Measurements from ENCODE around the gene AFDN.
"Not testable (repeated sequence)": the region's sequence is repeated elsewhere in the genome, so short reads cannot be mapped to it uniquely, and the experiment has no call there.

Gene AFDN

DNA sequence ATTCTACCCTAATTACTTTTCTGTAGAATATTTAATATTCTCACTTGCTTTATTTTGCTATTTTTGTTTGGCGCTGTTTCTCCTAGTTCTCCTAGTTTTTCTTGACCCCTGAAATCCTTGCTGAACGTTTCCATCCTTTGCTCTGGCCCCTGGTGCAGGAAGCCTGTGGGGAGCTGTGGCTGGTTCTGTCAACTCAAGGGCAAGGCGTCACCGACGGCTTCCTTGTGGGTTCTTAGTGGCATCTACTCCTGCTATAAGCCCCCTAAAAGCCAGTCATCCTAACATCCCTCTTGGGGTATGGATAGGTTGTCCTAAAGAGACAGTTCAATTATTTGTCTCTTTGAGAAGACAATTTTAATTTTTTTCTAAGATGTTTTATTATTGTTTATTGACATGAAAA lies 133.9 kb downstream of the AFDN start:
- DNase-seq, result no peak

GRCh38 chr6:167962711-167963110 lies 136.0 kb downstream of the AFDN start:
- no peak for DNase-seq

GRCh38 chr6:167963589-167964057 lies 136.9 kb downstream of the AFDN start:
- no peak for DNase-seq

DNA sequence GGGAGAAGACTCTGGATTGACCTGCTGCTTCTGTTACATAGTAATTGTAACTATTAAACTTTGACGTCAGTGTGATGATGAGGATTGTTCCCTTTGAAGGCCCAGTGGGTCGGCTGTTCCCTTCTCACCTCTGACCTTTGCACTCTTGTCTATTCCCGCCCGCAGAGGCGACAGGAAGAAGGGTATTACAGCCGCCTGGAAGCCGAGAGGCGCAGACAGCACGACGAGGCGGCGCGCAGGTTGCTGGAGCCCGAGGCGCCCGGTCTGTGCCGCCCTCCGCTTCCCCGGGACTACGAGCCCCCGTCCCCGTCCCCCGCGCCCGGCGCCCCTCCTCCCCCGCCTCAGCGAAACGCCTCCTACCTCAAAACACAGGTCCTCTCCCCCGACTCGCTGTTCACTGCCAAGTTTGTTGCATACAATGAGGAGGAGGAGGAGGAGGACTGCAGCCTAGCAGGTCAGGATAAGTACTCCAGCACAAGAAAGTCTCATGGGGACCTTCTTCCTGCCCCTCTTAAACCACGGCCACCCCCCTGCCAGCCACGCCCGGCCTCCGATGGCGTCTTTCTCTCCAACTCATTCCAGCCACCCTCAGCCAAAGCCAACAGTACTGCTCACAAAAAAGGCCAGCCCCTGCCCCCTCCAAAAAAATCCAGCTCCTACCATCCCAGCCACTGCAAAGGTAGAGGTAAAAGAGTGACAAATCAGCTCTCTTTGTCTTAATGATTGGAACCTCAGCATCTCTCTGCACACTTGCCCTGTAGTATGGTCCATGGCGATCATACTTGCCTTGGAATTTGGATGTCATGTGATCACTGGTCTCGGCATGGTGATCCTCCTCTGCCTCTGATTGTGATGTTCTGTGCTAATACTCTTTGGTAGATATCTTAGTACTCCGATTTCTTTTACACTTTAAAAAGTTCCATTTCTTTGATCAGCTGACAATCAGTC lies 139.2 kb downstream of the AFDN start:
- no peak for DNase-seq

DNA sequence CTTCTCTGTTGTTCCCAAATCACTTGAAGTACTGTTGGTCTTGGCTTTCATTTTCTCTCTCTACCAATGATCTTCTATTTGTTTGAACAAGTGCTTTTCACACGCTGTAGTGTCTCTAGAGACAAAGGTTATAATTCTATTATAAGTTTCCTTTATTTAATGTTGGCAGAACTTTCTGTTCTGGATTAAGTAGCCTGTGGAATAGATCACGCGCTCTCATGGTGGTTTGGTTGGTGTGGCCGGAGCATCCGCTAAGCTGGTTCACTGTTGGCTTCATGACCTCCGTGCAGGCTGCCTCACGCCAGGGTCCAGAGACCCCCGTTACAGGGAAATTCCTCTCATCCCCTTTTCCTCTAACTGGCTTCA lies 139.8 kb downstream of the AFDN start:
- DNase-seq, result no peak

DNA sequence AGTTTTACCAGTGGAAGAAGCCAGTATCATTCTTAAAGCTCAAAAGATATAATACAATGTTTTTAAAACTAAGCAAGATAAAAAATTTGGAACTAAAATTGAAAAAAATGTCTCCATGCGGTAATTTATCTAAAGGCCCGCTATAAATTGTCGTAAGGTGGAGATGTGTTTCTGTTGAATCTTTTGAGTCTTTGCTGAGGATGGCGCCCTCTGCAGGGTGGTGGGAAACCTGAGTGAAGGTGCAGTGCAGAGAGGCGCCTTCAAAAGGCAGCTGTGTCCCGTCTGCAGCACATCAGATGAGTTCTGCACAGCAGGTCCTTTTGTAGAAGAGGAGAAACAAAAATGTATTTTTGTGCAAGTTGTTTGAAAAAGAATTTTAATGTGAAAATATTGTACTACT lies 141.4 kb downstream of the AFDN start:
- no peak for DNase-seq

- no peak for DNase-seq
Observed at GRCh38 chr6:167970230-167970629, 143.5 kb downstream of the AFDN start.

- no peak for DNase-seq
Observed at GRCh38 chr6:167972193-167972592, 145.5 kb downstream of the AFDN start.

- no peak for DNase-seq
Observed at GRCh38 chr6:167973148-167973885, 146.6 kb downstream of the AFDN start.

DNA sequence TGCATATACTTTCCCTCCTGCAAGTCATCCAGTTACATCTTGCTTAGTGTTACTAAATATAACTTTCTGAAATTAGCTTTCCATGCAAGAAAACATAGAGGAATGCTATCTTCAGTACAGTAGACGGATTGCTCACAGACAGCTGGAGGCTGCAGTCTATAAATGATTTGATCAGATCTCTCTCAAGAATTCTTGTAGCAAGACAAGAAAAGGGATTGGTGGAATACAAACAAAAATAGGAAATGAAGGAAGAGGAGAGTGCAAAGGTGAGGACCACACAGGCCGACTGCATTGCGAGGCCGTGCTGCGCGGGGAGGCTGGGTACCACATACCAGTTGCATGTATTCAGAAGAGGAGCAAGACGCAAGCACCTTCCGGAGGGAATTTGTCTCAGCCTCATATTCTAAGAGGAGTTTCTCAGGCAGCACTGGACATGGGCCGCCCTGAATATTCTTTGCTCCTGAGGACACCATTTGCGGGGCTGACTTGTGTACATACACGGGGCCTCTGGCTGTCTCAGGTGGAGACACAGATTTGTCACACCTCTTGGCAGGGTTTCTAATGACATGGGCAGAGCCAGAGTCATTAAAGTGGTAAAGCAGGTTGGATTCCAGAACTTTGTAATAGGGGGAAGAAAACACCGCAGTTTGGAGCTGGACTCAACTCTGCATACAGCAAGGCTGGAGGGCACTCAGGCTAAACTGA lies 148.1 kb downstream of the AFDN start:
- no peak for DNase-seq

DNA sequence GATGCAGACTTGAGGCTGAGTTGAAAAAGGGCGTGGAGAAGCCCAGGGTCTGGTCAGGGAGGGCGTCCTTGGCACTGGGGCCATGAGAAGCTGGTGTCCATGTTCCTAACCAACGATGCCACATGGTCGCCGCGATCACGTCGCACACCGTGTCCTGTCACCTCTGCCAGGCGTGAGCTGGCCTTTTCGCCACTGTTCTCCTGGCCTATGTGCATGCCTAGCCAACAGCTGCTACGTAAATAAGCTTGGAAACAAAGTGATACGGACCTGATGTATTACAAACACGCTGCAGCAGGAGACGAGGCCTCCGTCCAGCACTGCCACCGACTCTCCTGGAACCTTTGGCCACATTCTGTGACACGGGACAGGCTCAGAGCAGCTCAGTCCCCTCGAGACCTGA lies 148.7 kb downstream of the AFDN start:
- DNase-seq, result no peak

DNA sequence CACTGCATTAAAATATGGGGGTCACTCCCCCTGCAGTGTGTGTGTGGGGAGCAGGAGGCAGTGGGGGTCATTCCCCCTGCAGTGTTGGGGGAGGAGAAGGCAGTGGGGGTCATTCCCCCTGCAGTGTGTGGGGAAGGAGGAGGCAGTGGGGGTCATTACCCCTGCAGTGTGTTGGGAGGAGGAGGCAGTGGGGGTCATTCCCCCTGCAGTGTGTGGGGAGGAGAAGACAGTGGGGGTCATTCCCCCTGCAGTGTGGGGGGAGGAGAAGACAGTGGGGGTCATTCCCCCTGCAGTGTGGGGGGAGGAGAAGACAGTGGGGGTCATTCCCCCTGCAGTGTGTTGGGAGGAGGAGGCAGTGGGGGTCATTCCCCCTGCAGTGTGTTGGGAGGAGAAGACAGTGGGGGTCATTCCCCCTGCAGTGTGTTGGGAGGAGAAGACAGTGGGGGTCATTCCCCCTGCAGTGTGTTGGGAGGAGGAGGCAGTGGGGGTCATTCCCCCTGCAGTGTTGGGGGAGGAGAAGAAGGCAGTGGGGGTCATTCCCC lies 149.5 kb downstream of the AFDN start:
- DNase-seq, result not testable (repeated sequence)

- DNase-seq, result no peak
Observed at GRCh38 chr6:167976708-167977107, 150.0 kb downstream of the AFDN start.

DNA sequence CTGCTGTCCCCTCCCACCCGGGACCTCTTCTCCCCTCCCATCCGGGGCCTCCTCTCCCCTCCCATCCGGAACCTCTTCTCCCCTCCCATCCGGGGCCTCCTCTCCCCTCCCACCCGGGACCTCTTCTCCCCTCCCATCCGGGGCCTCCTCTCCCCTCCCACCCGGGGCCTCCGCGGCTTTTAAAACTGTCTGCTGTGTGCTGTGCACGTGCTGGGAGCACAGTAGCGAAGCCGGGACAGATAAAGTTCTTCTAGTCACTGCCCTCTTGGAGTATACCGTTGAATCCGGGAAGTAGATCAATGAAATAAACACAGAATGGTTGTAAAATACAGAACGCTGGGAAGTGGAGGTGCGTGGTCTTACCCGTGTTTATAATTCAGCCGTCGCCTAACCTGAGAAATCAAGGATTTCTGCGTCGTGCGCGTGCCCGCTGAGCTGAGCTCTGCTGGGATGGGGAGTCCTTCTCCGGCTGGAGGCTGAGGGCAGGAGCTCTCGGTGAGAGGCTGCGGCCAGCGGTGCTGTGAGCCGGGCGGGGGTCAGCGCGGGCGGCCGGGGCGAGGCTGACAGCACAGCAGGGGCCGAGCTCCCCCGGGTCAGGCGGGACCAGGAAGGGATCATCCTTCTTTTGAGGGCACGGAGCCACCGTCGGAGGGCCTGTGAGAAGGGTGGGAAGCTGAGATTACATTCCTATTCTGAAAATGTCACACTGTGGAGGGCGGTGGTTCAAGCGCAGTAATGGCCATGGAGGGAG lies 151.2 kb downstream of the AFDN start:
- DNase-seq, result no peak

DNA sequence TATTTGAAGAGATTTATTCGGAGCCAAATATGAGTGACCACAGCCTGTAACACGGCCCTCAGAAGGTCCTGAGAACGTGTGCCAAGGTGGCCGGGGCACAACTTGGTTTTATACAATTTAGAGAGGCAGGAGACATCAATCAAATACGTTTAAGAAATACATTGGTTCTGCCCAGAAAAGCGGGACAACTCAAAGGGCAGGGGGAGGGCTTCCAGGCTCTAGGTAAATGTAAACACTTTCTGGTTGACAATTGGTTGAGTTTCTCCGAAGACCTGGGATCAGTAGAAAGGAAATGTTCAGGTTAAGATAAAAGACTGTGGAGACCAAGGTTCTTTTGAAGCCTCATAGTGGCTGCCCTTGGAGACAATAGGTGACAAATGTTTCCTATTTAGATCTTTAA lies 151.9 kb downstream of the AFDN start:
- no peak for DNase-seq

DNA sequence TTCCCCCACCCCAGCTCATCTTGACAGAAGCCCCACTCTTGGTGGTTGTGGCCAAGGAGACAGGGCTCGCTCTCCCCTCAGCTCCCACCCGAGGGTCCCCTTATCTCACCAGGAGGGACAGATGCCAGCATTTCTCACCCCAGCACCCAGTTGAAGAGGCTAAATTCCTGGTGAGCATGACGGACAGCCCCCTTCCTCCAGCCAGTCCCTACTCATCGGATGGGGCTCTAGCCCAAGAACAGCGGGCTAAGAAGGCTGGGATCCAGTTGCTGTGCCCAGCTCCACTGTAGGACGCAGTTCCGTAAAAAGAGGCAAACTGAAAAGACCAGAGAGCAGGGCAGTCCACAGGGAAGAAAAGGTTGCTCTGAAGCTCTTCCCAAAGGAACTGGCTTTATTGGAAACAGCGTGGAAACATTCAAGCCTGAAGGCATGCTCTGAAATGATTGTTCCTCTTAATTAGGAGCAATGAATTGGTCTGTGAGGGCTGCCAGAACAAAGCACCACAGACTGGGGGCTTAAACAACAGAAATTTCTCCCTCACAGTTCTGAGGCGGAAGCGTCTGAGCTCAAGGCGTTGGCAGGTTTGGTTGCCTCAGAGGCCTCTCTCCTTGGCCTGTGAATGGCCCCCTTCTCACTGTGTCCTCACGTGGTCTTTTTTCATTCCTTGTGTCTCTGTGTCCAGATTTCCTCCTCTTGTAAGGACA lies 152.9 kb downstream of the AFDN start:
- DNase-seq, result no peak

- DNase-seq, result no peak
Observed at GRCh38 chr6:167980911-167981580, 154.3 kb downstream of the AFDN start.

DNA sequence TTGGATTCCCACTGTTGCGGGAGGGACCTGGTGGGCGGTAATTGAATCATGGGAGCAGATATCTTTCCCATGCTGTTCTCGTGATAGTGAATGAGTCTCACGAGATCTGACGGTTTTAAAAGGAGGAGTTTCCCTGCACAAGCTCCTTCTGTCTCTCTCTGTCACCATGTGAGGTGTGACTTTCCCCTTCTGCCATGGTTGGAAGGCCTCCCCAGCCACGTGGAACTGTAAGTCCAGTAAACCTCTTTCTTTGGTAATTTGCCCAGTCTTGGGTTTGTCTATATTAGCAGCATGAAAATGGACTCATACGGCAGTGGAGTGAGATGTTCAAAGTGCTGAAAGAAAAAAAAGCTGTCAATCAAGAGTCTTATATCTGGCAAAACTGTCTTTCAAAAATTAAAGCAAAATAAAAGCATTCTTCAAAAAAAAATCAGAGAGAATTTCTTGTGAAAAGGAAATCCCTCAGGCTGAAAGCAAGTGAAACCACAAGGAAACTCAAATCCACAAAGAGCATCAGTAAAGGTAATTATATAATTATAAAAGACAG lies 155.3 kb downstream of the AFDN start:
- no peak for DNase-seq

DNA sequence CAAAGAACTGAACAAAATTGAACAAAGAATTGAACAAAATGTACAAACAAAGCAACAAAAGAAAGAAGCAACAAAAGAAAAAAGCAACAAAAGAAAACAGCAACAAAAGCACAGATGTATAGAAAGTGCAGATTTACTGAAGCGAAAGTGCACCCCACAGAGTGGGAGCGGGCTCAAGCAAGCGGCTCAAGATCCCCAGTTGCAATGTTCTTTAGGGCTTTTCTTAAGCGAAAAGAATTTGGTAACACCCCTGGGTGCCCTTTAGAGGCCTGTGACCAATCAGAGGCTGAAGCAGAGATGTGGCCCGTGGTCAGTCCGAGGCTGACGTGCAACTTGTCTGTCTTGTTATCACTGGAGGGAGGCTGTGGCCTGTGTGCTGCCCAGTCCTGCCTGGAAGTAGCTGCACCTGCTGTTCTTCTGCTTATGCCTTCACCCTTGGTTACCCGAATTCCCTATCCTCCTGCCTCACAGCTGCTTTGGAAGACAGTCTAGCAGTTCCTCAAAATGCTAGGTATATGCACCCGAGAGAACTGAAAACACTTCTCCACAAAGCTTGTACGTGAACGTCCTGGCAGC lies 157.5 kb downstream of the AFDN start:
- DNase-seq, result no peak

GRCh38 chr6:167984876-167985604 lies 158.3 kb downstream of the AFDN start:
- no peak for DNase-seq

Data from GOT3 (cell line).